Glutamatergic neuron (in vitro differentiated cells): ENCODE results near the gene FAF1. TPM values are rescaled to one million over a fixed set of nuclear protein-coding genes. Genes with fewer than 3 reads are reported as not detected.

Experiments used
- DNase-seq: peaks from one replicate; pipeline ENCODE4 v3.0.0; 2022
- H3K27ac Mint-ChIP-seq: one replicate; pipeline ENCODE4 v1.8.0; 2020; ENCODE audit warnings: mild to moderate bottlenecking, mixed read lengths, inconsistent platforms; ENCODE audit not compliant: unreplicated experiment
- H3K27me3 Mint-ChIP-seq: one replicate; pipeline ENCODE4 v1.8.0; 2020; ENCODE audit warnings: mild to moderate bottlenecking, moderate library complexity, mixed read lengths, inconsistent platforms; ENCODE audit not compliant: unreplicated experiment
- H3K36me3 Mint-ChIP-seq: one replicate; pipeline ENCODE4 v1.8.0; 2020; ENCODE audit warnings: mild to moderate bottlenecking, mixed read lengths, inconsistent platforms; ENCODE audit not compliant: unreplicated experiment
- H3K4me1 Mint-ChIP-seq: one replicate; pipeline ENCODE4 v1.8.0; 2020; ENCODE audit warnings: mild to moderate bottlenecking, low read depth, mixed read lengths, inconsistent platforms; ENCODE audit not compliant: unreplicated experiment
- H3K4me3 Mint-ChIP-seq: one replicate; pipeline ENCODE4 v1.8.0; 2020; ENCODE audit warnings: mild to moderate bottlenecking, mixed read lengths, inconsistent platforms; ENCODE audit not compliant: unreplicated experiment
- H3K9me3 Mint-ChIP-seq: one replicate; pipeline ENCODE4 v1.8.0; 2020; ENCODE audit warnings: mild to moderate bottlenecking, moderate library complexity, mixed read lengths, inconsistent platforms; ENCODE audit not compliant: unreplicated experiment
- total RNA-seq: library from RNA; stranded (reverse); fragmentation: NEBNext Ultra II Directional; extraction: Animal tissue kit (Norgen Biotek cat#: 25700); gene quantifications from one replicate; pipeline ENCODE4 v1.2.1, GENCODE V29; 2021; ENCODE audit not compliant: unreplicated experiment
- TF ChIP-seq, protein P1 (sequence below): fragments of 200-600 bp; sonication (generic); IDR thresholded peaks from one replicate; pipeline ENCODE4 v1.5.0; 2021; ENCODE audit not compliant: partially characterized antibody, unreplicated experiment

The FAF1 gene
- total RNA-seq, 1 donor from 2014 or later: 57.3 TPM

DNA sequence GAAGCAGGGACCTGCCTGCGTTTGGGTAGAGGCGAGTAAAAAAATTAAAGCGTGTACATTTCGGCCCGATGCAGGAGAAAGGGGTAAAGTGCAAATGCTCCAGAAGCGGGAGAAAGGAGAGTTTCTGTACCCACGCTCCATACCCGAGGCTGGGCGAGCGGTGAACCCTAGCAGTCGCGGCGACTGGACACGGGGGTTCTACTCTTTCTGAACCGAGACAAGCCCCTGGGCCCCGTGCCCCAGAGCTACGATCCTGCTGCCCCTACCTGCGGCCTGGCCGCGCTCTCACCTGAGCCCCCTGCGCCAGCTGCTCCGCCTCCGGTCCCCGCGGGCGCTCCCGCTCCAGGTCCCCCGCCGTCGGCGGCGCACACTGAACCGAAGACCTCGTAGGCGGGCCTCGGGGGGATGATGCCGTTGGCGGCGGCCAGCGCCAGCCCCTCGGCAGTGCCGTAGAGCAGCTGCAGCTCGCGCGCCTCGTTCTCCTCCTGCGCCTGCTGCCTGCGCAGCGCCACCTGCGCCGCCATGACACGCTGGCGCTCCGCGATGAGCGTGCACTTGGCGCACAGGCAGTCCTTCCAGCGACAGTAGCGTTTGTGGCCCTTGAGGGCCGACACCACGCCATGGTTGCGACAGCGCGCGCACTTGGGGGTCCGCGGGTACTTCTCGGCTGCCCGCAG lies 539.2 kb downstream of the FAF1 start:
- H3K27ac Mint-ChIP-seq: no peak overlapping the region

DNA sequence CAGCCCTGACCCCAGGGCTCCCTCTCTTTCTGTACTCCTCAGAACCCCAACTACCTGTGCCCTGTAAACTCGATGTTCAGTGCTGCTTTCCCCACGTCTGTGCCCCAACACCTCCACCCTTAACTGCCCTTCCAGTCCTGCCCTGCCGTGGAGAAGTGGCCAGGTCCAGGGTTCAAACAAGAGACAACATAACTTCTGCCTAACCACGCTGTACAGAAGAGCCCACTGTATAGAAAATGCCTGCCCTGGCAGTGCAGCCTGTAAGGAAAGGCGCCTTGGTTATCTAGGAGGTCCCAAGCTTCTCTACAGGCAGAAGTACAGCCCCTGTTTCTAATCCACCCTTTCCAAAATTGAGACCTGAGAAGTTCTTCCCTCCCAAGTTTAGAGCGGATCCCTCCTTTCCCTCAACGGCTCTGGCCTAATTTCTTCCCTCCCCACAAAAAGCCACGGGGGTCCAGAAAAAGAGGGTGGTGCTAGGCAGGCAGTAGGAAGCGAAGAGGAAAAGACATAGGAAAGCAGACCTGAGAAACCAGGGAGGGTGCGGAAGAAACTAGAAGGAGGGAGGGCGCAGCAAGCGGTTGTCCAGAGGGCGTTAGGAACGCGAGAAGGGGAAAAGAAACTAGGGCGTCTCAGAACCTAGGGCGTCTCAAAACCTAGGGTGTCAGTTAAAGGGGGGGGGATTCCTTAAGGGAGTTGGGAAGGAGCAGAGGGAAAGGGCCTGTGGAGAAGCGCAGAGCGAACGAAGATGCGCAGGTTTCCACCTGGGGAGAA lies 540.0 kb downstream of the FAF1 start:
- Mint-ChIP-seq H3K4me1 (peaks cover 15% of the 10 kb centered on the region), H3K4me3 (peak overlapping the region; percentile 66), H3K27ac (peak overlapping the region; percentile 5), H3K27me3 (peaks cover 50% of the 10 kb centered on the region), H3K36me3 (peaks cover 7% of the 10 kb centered on the region), H3K9me3 (peaks cover 21% of the 10 kb centered on the region)
- no peak for DNase-seq
- TF ChIP-seq, protein P1, sequence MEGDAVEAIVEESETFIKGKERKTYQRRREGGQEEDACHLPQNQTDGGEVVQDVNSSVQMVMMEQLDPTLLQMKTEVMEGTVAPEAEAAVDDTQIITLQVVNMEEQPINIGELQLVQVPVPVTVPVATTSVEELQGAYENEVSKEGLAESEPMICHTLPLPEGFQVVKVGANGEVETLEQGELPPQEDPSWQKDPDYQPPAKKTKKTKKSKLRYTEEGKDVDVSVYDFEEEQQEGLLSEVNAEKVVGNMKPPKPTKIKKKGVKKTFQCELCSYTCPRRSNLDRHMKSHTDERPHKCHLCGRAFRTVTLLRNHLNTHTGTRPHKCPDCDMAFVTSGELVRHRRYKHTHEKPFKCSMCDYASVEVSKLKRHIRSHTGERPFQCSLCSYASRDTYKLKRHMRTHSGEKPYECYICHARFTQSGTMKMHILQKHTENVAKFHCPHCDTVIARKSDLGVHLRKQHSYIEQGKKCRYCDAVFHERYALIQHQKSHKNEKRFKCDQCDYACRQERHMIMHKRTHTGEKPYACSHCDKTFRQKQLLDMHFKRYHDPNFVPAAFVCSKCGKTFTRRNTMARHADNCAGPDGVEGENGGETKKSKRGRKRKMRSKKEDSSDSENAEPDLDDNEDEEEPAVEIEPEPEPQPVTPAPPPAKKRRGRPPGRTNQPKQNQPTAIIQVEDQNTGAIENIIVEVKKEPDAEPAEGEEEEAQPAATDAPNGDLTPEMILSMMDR: no peak

More for the DNA sequence above, 539.2 kb downstream of the FAF1 start:
- Mint-ChIP-seq H3K9me3 (peaks cover 21% of the 10 kb centered on the region), H3K4me1 (peaks cover 15% of the 10 kb centered on the region), H3K27me3 (peaks cover 50% of the 10 kb centered on the region), H3K36me3 (peaks cover 7% of the 10 kb centered on the region), H3K4me3 (peak overlapping the region; percentile 66)
- TF ChIP-seq, protein P1: no peak
- DNase-seq: peak; percentile 70

DNA sequence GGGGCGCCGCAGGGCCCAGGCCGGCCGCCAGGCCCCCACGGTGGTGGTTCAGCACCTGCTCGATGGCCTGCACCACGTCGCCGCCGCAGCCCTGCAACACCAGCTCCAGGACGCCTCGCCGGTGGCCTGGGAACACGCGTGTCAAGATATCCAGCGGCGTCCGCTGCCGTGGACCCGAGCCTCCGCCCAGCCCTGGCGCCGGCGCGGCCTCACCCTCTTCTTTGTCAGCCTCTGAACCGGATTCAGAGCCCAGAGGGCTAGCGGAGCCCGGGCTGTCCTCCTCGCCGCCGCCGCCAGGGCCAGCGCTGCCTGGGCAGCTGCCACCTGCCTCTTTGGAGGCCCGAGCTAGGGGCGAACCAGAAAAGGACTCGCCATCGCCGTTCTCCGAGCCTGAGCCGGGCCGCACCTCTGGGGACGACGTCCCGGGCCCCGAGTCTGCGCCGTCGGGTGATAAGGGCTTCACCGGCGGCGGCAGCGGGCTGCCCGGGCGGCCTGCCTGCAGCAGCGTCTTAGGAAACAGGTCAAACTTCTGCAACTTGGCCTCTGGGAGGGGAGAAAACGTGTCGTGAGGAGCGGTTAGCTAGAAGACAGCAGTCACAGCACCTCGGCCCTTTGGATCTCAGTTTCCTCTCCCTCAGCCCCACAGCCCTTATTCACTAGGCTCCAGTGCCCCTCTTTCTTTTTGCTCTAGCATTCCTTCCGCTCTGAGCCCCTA lies 540.7 kb downstream of the FAF1 start:
- Mint-ChIP-seq H3K36me3 (peaks cover 10% of the 10 kb centered on the region), H3K27me3 (peaks cover 50% of the 10 kb centered on the region), H3K27ac (peak overlapping the region; percentile 5), H3K4me1 (peaks cover 12% of the 10 kb centered on the region), H3K9me3 (peaks cover 18% of the 10 kb centered on the region), H3K4me3 (peak overlapping the region; percentile 39)
- DNase-seq: peak; percentile 77
- TF ChIP-seq, protein P1: peak; percentile 61

DNA sequence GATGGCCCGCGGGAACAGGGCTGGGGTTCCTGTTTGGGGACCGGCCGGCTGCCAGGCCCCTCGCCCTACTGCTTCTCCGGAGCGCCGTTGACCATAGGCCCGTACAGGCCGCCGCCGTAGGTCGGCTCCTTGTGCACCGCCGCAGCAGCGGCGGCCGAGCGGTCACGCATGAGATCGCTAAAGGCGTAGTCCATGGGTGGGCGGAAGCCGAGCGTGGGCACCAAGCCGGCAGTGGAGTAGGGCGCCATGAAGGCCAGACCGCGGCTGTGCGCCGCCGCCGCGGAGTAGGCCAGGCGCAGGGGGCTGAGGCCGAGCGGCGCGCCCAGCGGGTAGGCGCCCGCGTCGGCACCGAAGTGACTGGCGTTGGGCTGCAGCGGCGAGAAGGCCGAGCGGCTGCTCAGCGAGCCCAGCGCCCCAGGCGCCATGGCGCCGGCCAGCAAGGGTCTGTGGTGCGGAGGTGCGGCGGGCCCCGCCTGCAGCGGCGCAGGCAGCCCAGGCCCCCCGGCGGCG lies 541.4 kb downstream of the FAF1 start:
- Mint-ChIP-seq H3K36me3 (peaks cover 16% of the 10 kb centered on the region), H3K4me1 (peaks cover 12% of the 10 kb centered on the region), H3K27me3 (peaks cover 48% of the 10 kb centered on the region), H3K9me3 (peaks cover 15% of the 10 kb centered on the region), H3K27ac (no peak overlapping the region), H3K4me3 (peak overlapping the region; percentile 68)
- peak; percentile 42 for DNase-seq
- TF ChIP-seq, protein P1: no peak
